NOMO-1 (cell line): ENCODE results near the gene OR1J1.

Experiments
- DNase-seq, 2 experiments: peaks; one replicate each; lab custom pipeline; 2025; ENCODE audit not compliant: unreplicated experiment in 2 of 2; lab: John Stamatoyannopoulos, UW

Gene OR1J1, protein sequence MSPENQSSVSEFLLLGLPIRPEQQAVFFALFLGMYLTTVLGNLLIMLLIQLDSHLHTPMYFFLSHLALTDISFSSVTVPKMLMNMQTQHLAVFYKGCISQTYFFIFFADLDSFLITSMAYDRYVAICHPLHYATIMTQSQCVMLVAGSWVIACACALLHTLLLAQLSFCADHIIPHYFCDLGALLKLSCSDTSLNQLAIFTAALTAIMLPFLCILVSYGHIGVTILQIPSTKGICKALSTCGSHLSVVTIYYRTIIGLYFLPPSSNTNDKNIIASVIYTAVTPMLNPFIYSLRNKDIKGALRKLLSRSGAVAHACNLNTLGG

DNA sequence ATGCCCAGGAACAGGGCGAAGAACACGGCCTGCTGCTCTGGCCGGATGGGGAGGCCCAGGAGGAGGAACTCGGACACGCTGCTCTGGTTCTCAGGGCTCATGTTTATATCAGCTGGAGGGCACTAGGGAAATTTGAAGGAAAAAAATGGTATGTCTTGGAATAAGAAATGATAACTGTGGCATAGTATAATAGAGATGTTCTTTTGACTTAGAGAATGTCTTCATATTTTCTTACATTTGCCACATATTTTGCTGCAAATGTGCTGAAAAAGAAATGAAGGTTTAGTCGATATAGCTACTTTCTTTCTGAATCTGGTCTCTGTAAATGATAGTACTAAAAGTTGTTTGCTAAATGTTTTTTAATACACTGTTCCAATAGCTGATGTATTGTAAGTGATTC lies at the start of gene OR1J1:
Gene OR1J1, minus strand, starts transcription at position 101 of the 400 bp plus-strand sequence. Its CDS starts 0 bp downstream, at position 101.
- no peak for DNase-seq

DNA sequence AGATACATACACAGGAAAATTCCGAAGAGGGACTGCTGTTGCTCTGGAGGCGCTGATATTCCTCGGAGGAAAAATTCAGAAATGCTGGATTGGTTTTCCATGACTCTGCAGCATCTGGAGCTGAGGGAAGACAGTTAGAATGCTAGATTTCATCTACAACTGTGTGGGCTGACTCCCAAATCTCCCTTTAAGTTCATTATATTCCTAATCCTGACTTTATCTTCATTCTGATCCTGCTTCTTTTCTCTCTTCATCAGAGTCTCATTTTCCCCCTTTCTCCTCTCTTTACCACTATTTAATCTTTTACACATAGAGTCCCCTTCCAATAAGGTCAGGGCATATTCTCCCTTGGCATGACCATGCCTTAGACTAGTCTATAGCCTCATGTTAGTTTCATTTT lies 49.5 kb upstream of the OR1J1 start, which contains the start of gene OR1N1:
Gene OR1N1, minus strand, starts transcription at position 101 of the 400 bp plus-strand sequence. Its CDS starts 0 bp downstream, at position 101.
- no peak for DNase-seq

DNA sequence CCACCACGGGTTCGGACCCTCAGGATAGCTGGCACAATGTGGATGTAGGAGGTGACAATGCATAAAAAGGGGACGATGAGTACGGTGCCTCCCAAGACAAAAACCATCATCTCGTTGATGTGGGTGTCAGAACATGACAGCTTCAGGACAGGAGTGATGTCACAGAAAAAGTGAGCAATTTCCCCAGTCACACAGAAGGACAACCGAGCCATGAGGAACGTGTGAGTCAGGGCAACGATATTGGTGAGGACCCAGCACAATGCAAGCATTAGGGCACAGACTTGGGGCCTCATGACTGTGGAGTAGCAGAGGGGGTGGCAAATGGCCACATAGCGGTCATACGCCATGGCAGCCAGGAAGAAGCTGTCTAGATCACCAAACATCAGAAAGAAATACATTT lies 48.9 kb upstream of the OR1J1 start:
- no peak for DNase-seq

DNA sequence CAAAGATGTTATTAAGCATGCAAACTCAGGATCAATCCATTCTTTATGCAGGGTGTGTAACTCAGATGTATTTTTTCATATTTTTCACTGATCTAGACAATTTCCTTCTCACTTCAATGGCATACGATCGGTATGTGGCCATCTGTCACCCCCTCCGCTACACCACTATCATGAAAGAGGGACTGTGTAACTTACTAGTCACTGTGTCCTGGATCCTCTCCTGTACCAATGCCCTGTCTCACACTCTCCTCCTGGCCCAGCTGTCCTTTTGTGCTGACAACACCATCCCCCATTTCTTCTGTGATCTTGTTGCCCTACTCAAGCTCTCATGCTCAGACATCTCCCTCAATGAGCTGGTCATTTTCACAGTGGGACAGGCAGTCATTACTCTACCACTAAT lies 41.6 kb upstream of the OR1J1 start:
- DNase-seq = no peak

DNA sequence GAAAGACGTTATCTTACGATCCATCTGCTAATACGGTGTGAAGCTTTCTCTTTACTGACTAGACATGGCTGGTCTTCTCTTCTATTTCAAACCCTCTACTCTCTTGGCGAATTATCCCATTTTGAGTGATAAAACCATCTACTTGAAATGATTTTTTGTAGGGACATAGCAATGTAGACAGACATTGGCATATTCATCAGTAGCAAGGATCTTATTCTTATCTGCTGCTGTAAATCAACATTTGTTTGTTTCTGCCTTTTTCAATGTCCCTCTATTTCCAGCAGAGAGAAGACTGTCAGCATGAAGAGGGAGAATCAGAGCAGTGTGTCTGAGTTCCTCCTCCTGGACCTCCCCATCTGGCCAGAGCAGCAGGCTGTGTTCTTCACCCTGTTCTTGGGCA lies 41.1 kb upstream of the OR1J1 start, which contains the start of gene OR1J4:
Gene OR1J4, plus strand, starts transcription at position 301 of the 400 bp plus-strand sequence. Its CDS starts 0 bp downstream, at position 301.
- DNase-seq = no peak

DNA sequence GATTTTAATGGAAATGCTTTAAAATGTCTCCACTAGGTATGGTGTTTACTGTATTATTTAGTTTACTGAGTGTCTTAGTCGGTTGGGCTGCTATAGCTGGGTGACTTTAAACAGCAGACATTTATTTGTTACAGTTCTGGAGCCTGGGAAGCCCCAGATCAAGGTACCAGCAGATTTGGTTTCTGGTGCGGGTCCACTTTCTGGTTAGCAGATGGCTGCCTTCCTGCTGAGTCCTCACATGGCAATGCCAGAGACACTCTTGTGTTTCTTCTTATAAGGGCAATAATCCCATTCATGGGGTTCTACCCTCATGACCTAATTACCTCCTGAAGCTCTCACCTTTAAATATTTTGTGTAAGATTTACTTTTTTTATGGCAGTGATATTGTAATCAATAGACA lies 40.5 kb upstream of the OR1J1 start:
- DNase-seq = no peak

DNA sequence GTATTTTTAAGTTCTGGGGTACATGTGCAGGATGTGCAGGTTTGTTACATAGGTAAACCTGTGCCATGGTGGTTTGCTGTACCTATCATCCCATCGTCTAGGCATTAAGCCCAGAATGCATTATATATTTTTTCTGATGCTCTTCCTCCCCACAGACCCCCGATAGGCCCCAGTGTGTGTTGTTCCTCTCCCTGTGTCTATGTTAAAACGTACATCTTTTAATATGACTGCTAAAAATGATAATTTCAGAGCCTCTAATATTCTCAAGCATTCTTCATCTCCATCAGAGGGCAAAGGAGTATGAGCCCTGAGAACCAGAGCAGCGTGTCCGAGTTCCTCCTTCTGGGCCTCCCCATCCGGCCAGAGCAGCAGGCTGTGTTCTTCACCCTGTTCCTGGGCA lies 32.8 kb upstream of the OR1J1 start, which contains the start of gene OR1J2:
Gene OR1J2, plus strand, starts transcription at position 301 of the 400 bp plus-strand sequence. Its CDS starts 0 bp downstream, at position 301.
- DNase-seq = no peak

DNA sequence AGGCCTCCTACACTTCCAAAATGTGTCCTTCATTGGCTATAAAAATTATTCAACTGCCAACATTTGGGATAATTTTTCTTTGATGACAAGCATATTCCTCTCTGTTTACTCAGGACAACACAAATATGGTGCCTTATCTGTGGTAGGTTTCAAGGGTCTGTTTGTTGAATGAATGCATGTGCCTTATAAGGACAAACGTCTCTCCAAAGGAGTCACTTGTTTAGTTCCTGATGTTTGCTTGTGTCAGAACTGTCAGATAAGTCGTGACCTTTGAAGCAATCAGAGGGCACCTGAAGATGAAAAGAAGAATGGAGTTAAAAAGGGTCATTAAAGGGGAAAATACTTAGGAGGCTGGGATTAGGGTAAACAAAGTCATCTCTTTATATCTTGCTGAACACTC lies 29.2 kb upstream of the OR1J1 start:
- no peak for DNase-seq

DNA sequence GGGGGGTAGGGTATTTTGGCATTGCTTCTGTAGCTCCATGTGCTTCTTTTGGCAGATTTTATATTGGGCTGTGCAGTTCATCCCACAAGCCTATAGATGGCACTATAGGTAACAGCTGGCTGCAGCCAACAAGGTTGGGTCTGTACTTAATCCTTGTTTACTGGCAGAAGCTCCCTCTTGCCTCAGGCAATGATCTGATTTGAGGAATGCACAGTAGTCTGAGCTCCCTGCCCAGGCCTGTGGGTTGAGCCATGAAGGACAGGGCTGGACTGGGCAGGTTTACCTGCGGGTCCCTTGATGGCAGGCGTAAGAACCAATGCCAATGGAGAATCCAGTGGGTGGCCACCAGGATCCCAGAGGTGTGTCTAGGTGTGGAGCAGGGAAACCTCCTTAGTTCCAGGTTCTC lies 21.2 kb upstream of the OR1J1 start:
- peak; percentile 2 to 4 for DNase-seq

DNA sequence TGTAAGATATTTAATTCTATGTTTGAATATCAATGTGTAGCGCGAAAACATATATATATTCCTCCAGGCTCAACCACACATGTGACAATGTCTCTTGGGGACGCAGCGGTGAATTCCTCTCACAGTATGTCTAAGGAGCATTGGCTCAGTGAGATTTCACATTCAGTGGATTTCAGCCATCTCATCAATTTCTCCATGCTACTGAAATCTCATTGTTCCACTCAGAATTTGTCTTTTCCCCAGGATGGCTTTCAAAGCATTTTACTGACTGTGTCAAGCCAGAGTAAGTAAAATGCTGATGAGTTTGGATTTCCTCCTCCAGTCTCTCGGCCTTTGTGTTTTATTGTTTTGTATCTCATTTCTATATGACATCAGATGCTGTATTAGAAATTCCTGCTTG lies 1.3 kb upstream of the OR1J1 start:
- DNase-seq = no peak

DNA sequence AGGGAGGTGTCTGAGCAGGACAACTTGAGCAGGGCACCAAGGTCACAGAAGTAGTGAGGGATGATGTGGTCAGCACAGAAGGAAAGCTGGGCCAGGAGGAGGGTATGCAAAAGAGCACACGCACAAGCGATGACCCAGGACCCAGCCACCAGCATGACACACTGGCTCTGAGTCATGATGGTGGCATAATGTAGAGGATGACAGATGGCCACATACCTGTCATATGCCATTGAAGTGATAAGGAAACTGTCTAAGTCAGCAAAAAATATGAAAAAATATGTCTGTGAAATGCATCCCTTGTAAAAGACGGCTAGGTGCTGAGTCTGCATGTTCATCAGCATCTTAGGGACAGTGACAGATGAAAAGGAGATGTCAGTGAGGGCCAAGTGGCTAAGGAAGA lies 380 bp downstream of the OR1J1 start:
- DNase-seq = no peak

DNA sequence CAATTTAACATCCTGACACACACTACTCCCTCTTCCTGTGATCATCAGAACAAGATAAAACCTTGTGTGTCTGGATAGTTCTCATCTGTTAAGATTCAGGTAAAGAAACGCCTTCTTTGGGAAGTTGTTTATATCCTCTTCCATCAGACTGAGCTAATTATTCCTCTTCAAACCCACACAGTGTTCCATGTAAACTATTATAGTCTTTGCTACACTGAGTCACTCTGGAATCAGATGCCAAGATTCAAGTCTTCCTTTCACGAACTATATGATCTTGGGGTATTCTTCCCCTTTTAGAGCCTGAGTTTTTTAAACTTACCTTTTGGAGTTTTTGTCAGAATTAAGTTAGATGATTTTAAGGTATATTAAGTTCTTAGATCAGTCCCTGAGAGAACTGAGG lies 2.0 kb downstream of the OR1J1 start:
- DNase-seq = no peak

DNA sequence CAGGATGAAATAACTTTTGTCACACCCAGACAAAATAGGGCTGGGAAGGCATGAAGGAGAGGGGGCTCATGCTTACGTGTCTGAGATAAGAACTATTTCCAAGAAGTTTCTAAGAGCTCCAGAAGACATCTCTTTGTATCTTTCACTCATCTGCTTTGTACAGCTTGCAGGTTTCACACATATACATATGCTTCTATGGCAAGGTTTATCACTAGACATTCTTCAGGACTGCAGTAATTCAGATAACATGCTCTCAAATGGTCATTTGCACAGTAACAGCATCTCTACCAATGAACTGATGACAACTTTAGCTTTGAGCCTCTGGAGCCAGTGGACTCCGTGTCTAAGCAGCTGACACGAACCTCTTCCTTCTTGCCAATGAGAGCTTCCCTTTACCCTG lies 3.2 kb downstream of the OR1J1 start:
- DNase-seq = no peak

DNA sequence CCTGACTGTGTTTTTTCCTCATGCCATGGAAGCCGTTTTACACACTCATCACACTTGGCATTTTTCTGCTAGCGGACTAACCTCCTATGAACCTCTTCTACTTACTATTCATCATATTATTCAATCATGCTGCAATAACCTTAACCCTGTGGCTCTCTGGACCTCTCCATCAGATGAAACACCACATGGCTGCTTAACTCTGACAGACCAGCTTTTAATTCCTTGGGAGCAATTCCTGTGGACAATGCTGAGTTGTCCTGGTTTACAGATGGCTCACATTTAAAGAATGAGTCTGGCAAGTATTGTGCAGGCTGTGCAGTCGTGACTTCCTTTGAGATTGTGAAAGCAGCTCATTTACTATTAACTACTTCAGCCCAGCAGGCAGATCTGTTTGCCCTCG lies 9.0 kb downstream of the OR1J1 start:
- DNase-seq = no peak

DNA sequence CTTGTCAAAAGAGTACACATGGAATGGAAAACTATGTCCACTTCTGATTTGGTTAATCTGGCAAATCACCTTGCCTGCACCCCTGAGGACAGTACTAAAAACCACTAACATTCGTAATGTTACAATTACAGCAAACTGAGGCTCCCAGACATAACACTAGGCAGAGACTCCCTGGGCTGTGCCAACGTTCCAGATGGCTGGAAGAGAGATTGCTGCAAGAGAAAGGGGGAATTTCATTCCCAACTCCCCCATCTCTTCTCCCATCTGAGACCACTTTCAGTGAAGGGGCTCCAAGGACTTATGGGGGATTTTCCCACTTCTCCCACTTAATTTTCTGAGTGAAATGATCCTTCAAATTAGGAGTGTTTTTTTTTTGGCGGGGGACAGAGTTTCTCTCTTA lies 11.3 kb downstream of the OR1J1 start:
- no peak for DNase-seq

DNA sequence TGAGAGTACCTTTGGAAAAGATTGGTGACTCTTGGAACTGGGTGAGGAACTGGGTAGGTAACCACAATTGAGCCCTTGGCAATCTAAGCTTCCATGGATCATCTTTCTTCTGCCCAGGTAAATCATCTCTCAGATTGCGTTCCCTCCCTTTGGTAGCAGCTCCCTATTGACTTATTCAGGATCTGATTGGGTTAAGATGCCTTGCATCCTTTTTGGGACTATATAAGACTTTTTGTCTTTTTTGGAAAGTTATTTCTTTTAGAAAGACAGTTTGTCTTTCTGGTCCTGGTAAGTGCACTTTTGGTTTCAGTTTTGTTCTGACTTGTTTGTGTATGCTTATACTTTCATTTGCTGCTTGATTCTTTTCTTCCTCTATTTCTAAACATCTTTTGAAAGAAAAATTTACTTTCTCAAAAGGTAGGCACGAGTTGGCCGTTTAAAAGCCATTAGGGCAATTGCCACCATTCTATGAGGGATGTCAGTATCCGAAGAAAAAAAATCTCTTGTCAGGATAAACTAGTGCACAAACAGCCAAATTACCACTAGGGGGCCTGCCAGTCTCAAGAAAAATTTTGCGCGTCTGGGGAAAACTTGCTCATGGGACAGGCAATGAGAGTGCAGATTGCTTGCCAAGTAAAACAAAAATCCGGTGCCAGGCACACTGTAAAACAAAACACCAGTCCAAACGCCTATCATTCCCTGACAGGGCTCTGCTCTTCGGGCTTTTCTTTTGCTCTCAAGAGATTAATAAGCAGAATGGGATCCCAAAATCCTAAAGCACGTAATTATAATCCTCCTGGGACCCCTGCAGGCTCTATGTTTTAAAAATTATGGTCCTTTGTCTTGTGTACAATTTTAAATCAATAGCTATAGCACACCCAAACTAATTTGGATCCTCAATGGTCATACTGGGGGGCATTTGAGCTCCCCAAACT lies 12.8 kb downstream of the OR1J1 start:
- peak; percentile 71 to 82 for DNase-seq

DNA sequence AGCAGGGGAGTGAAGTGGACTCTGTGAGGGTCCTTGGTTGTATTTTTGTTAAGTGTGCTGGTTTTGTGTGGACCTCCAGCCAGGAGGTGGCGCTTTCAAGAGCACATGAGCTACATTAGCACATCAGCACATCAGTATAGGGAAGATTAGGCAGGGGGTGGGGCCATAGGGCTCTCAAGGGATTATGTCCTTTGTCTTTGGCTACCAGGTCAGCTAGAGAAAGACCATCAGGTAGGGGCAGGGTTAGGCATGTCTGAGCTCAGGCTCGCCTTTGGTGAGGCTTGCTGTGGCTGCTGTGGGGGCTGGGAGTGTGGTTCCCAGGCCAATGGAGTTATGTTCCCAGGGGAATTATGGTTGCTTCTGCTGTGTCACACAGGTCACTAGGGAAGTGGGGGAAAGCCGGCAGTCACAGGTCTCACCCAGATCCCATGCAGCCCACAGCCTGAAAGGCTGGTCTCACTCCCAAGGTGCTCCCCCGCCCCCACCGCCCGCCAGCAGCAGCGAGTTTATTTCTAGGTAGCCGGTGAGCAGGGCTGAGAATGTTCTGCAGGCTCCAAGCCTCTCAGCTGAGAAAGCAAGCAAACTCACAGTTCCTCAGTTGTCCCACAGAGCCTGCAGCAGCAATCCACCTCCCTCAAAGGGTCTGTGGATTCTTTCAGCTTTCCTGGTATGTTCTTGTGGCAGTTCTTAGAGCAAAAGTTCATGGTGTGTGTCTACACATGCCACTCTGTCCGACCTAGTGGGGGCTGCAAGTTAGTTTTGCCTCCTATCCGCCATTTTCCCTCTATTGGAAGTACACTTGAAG lies 13.7 kb downstream of the OR1J1 start:
- peak; percentile 35 to 45 for DNase-seq

DNA sequence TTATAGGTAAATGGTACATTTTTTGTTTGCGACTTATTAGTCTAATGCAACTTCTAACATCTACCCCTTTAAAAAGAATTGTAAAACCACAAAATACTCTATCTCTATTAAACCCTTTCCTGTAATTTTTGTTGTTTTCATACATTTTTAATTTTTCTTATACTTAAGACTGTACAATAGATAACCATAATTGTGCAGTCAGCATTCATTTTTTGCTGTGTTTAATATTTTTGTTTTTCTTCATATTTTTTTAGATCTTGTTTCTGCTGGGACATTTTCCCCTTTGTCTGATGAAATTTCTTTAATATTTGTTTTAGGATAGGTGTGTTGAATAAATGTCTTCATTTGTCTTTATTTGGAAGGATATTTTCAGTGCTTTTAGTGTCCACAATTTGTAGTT lies 19.9 kb downstream of the OR1J1 start:
- no peak for DNase-seq

DNA sequence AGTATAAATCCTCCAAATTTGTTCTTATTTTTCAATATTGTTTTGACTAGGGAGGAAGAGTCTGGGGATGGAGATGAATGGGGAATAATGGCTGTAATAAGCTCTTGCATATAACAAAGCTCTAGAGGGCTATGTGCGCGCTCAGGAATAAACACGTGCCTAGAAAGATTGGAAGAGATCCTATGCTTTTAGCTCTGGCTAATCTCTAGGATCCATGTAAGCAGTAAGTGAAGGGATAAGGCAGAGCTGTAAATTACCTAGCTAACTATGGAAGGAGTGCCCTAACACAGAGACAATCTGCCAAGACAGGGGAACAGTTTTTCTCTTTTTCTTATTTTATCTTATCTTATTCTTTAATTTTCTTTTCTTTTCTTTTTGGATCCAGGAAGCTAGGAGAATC lies 21.6 kb downstream of the OR1J1 start:
- DNase-seq = no peak

DNA sequence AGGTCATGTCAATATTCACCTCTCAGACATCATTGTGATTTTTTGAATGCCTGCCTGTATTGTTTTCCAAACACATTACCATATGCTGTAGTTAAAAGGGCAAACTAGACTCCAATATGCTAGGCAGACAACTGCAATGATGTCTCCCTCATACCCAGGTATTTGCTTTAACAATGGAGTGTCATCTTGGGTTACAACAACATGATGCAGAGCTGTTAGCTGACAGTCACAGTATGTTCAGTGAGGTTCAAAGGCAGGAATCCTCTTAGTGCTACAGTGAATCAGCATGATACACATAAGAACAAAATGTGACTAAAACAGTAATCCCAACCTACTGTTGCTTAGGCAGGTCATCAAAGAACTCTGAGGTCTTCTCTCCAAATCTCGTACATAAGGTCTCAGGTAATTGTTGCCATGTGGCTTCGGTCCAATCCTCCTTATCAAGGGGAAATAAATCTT lies 24.0 kb downstream of the OR1J1 start:
- no peak for DNase-seq
